CD14-positive monocyte (primary cell): Measurements from ENCODE around the gene DLL4. TPM values are rescaled to one million over a fixed set of nuclear protein-coding genes. Genes with fewer than 3 reads are reported as not detected.

Experiments
- DNase-seq, 3 donors: peaks; one replicate each; pipeline ENCODE4 v3.0.0-alpha.2; 2011 to 2022
- H2AFZ ChIP-seq: 2 replicates; pipeline ENCODE4 v1.6.0; 2012; ENCODE audit warnings: mild to moderate bottlenecking, low read depth, low read length, inconsistent platforms; ENCODE audit not compliant: insufficient read depth, poor library complexity, severe bottlenecking
- H3K27ac ChIP-seq, 2 donors: 1 replicate in 1 of 2; 2 replicates in 1 of 2; pipeline ENCODE4 v1.5.1; 2012 to 2013; ENCODE audit warnings: low read length in 2 of 2, control low read depth in 1 of 2, inconsistent platforms in 1 of 2, low read depth in 1 of 2, mild to moderate bottlenecking in 1 of 2
- H3K27me3 ChIP-seq, 2 donors: one replicate each; pipeline versions ENCODE4 v1.6.0 to v1.6.1; 2011 to 2013; ENCODE audit warnings: low read length in 2 of 2; ENCODE audit not compliant: control insufficient read depth in 2 of 2, insufficient read depth in 2 of 2
- H3K36me3 ChIP-seq, 2 donors: replicated peaks in 1 of 2; 1 replicate in 1 of 2; 2 replicates in 1 of 2; pipeline versions ENCODE4 v1.5.1 to v1.6.1; 2012 to 2013; ENCODE audit warnings: low read length in 2 of 2, control low read depth in 1 of 2, inconsistent platforms in 1 of 2, mild to moderate bottlenecking in 1 of 2; ENCODE audit not compliant: insufficient read depth in 2 of 2, control insufficient read depth in 1 of 2
- H3K4me1 ChIP-seq, 2 donors: 1 replicate in 1 of 2; 2 replicates in 1 of 2; pipeline versions ENCODE4 v1.5.1 to v1.6.1; 2012 to 2013; ENCODE audit warnings: low read length in 2 of 2, control low read depth in 1 of 2, inconsistent platforms in 1 of 2, mild to moderate bottlenecking in 1 of 2, moderate library complexity in 1 of 2; ENCODE audit not compliant: insufficient read depth in 2 of 2, control insufficient read depth in 1 of 2
- H3K4me2 ChIP-seq: replicated peaks from 2 replicates; pipeline ENCODE3; 2012; ENCODE audit warnings: low read length, moderate library complexity, mild to moderate bottlenecking; ENCODE audit not compliant: poor library complexity, severe bottlenecking; ENCODE audit errors: extremely low read depth
- H3K4me3 ChIP-seq, 3 experiments: fragments of 200-600 bp in 1 of 3; sonication (generic) in 1 of 3; replicated peaks in 1 of 3; 1 replicate in 2 of 3; 2 replicates in 1 of 3; pipeline ENCODE4 v1.5.1; 2011 to 2013; ENCODE audit warnings: low read length in 3 of 3, mild to moderate bottlenecking in 3 of 3, control low read depth in 2 of 3, low read depth in 2 of 3, inconsistent platforms in 1 of 3, moderate library complexity in 1 of 3
- H3K79me2 ChIP-seq: 2 replicates; pipeline ENCODE4 v1.6.0; 2012; ENCODE audit warnings: mild to moderate bottlenecking, control low read depth, inconsistent platforms, low read length, moderate library complexity; ENCODE audit not compliant: insufficient read depth
- H3K9ac ChIP-seq: 2 replicates; pipeline ENCODE4 v1.6.0; 2017; ENCODE audit warnings: low read length, mild to moderate bottlenecking; ENCODE audit not compliant: insufficient read depth, poor library complexity, severe bottlenecking
- H3K9me3 ChIP-seq, 2 donors: replicated peaks in 1 of 2; 1 replicate in 1 of 2; 2 replicates in 1 of 2; pipeline versions ENCODE4 v1.5.1 to v1.6.1; 2012 to 2013; ENCODE audit warnings: low read length in 2 of 2, control low read depth in 1 of 2; ENCODE audit not compliant: control insufficient read depth in 1 of 2, insufficient read depth in 1 of 2
- H4K20me1 ChIP-seq: 2 replicates; pipeline ENCODE4 v1.6.0; 2012; ENCODE audit warnings: mild to moderate bottlenecking, low read length, control low read depth, moderate library complexity; ENCODE audit not compliant: insufficient read depth
- H3K27ac Mint-ChIP-seq, 7 donors: one replicate each; pipeline ENCODE4 v1.8.0; 2020; ENCODE audit warnings: mild to moderate bottlenecking in 7 of 7, mixed read lengths in 7 of 7, moderate library complexity in 6 of 7, inconsistent platforms in 2 of 7
- H3K27me3 Mint-ChIP-seq, 3 donors: one replicate each; pipeline ENCODE4 v1.8.0; 2021 to 2022; ENCODE audit warnings: low read depth in 3 of 3, mild to moderate bottlenecking in 3 of 3, mixed read lengths in 3 of 3, moderate library complexity in 3 of 3, inconsistent platforms in 1 of 3
- H3K36me3 Mint-ChIP-seq, 2 donors: one replicate each; pipeline ENCODE4 v1.8.0; 2020; ENCODE audit warnings: mixed read lengths in 2 of 2, inconsistent platforms in 1 of 2, mild to moderate bottlenecking in 1 of 2
- H3K4me1 Mint-ChIP-seq: one replicate; pipeline ENCODE4 v1.8.0; 2020; ENCODE audit warnings: mild to moderate bottlenecking, mixed read lengths
- H3K4me3 Mint-ChIP-seq, 2 donors: one replicate each; pipeline ENCODE4 v1.8.0; 2020; ENCODE audit warnings: mild to moderate bottlenecking in 2 of 2, mixed read lengths in 2 of 2, moderate library complexity in 1 of 2
- H3K9me3 Mint-ChIP-seq, 7 donors: one replicate each; pipeline ENCODE4 v1.8.0; 2020 to 2022; ENCODE audit warnings: mixed read lengths in 7 of 7, mild to moderate bottlenecking in 6 of 7, moderate library complexity in 6 of 7, inconsistent platforms in 2 of 7
- CTCF ChIP-seq: fragments of 200-600 bp; IDR thresholded peaks from one replicate; pipeline ENCODE4 v1.8.0; 2022; ENCODE audit warnings: antibody characterized with exemption, mild to moderate bottlenecking
- WGBS: methylation state at CpG from one replicate; pipeline ENCODE4 v1.1.5; 2013; ENCODE audit warnings: missing lambda C conversion rate; ENCODE audit not compliant: insufficient coverage; 5-methylcytosine and 5-hydroxymethylcytosine counted together
- intact Hi-C, 2 donors: fragments of 100-400 bp; cut with micrococcal nuclease; formaldehyde crosslinking; loops; one replicate each; pipeline versions ENCODE4 v1.15.0 to v1.15.1; 2023
- polyA plus RNA-seq, 3 donors: library from polyadenylated mRNA; depleted of rRNA in 1 of 3; unstranded in 2 of 3; stranded (reverse) in 1 of 3; fragments of 300-500 nt in 2 of 3; fragments of >200 nt in 1 of 3; fragmentation: Illumina TruSeq in 2 of 3; gene quantifications; 1 replicate in 2 of 3; 2 replicates in 1 of 3; pipeline ENCODE4 v1.2.3, GENCODE V29; 2012 to 2021

Gene DLL4
- polyA plus RNA-seq, 3 donors, result 0.07 TPM; not detected in 2

GRCh38 chr15:40921949-40922607, 7.1 kb upstream of the DLL4 start:
- Histone ChIP-seq H4K20me1 (no peaks in the 10 kb centered on the region), H2AFZ (no peak overlapping the region), H3K27me3 (peaks cover 20 to 44% of the 10 kb centered on the region in 2 donors), H3K4me1 (peaks cover 12 to 18% of the 10 kb centered on the region in 2 donors), H3K27ac (no peak overlapping the region), H3K9ac (no peak overlapping the region), H3K36me3 (no peaks in the 10 kb centered on the region), H3K4me2 (no peak overlapping the region), H3K79me2 (no peaks in the 10 kb centered on the region), H3K9me3 (peaks cover 0 to 14% of the 10 kb centered on the region in 2 donors), H3K4me3 (no peak overlapping the region)
- Mint-ChIP-seq H3K4me3 (no peak overlapping the region), H3K27me3 (peaks cover 33 to 48% (median 41%) of the 10 kb centered on the region in 3 donors), H3K36me3 (peaks cover 4 to 5% of the 10 kb centered on the region in 2 donors), H3K9me3 (peaks cover 0 to 16% (median 4%) of the 10 kb centered on the region in 7 donors), H3K4me1 (peaks cover 15% of the 10 kb centered on the region), H3K27ac (no peak overlapping the region)
- 60% methylated on average over 1 of the region's 5 CpGs for WGBS
- DNase-seq, result no peak
- intact Hi-C loops, result no loop called here
- no peak for TF ChIP-seq CTCF

DNA sequence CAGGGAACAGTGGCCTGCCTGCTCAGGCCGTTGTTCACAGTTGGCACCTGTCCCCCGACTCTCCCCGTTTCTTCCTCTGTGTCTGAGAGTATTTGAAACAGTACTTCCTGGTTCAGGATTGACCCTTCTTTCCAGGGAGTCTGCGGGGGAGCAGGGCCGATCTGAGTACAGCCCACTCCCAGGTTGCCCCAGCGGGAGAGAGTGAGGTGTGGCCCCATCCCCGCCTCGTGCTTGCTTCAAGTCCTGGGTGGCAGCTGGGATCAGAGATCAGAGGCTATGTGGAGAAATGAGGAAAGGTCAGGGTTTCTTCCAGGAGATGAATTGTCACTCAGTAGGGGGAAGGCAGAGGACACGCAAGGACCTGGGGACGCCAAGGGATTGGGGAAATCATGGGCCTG, 6.5 kb upstream of the DLL4 start:
- Mint-ChIP-seq H3K9me3 (peaks cover 0 to 17% (median 7%) of the 10 kb centered on the region in 7 donors), H3K27me3 (peaks cover 38 to 53% (median 42%) of the 10 kb centered on the region in 3 donors), H3K4me1 (peaks cover 18% of the 10 kb centered on the region), H3K4me3 (peak overlapping the region in 1 of 2 donors; percentile 42), H3K27ac (no peak overlapping the region), H3K36me3 (peaks cover 7% of the 10 kb centered on the region in 2 donors)
- no peak for DNase-seq
- no peak overlapping the region for H2AFZ ChIP-seq
- H3K9ac ChIP-seq, result no peak overlapping the region
- H3K9me3 ChIP-seq, result peaks cover 0 to 19% of the 10 kb centered on the region in 2 donors
- no peaks in the 10 kb centered on the region for H3K36me3 ChIP-seq
- no peak overlapping the region for H3K4me3 ChIP-seq
- intact Hi-C loops, result no loop called here
- WGBS, result 86% methylated on average over 8 of the region's 10 CpGs
- H4K20me1 ChIP-seq, result no peaks in the 10 kb centered on the region
- no peak overlapping the region for H3K27ac ChIP-seq
- no peaks in the 10 kb centered on the region for H3K79me2 ChIP-seq
- no peak for TF ChIP-seq CTCF
- no peak overlapping the region for H3K4me2 ChIP-seq
- peaks cover 25 to 49% of the 10 kb centered on the region in 2 donors for H3K27me3 ChIP-seq
- H3K4me1 ChIP-seq, result peaks cover 16 to 21% of the 10 kb centered on the region in 2 donors
